GM18868 (cell line): Measurements from ENCODE around the gene HLF.
"Not testable (repeated sequence)": the region's sequence is repeated elsewhere in the genome, so short reads cannot be mapped to it uniquely, and the experiment has no call there.

ENCODE experiments used
- ATAC-seq: cut with Tn5 transposase; IDR thresholded peaks from one replicate; pipeline ENCODE4 v1.9.1; 2021; ENCODE audit warnings: mild to moderate bottlenecking, moderate library complexity; ENCODE audit not compliant: unreplicated experiment

The HLF gene

DNA sequence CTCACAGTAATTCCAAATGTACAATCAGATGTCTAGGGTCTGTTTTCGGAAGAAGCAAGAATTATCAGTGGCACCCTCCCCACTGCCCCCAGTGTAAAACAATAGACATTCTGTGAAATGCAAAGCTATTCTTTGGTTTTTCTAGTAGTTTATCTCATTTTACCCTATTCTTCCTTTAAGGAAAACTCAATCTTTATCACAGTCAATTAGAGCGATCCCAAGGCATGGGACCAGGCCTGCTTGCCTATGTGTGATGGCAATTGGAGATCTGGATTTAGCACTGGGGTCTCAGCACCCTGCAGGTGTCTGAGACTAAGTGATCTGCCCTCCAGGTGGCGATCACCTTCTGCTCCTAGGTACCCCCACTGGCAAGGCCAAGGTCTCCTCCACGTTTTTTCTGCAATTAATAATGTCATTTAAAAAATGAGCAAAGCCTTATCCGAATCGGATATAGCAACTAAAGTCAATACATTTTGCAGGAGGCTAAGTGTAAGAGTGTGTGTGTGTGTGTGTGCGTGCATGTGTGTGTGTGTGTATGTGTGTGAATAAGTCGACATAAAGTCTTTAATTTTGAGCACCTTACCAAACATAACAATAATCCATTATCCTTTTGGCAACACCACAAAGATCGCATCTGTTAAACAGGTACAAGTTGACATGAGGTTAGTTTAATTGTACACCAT, 59.7 kb downstream of the HLF start:
- no peak for ATAC-seq

DNA sequence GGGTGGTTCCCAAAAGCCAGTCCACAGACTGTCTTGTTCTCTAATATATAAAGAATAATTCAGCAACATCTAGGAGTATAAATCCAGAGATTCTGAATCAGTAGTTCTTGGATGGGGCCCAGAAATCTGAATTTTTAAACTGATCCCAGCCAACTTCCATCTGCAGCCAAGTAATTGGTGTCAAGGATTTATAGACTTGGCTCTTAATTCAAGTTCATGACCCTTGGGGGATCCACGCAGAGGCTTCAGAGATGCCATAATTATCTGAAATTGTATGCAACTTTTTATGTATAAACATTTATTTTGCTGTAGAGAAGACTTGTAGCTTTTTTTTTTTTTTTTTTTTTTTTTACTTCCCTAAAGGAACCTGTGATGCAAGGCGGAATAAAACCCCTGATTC, 60.6 kb downstream of the HLF start:
- ATAC-seq, result no peak

DNA sequence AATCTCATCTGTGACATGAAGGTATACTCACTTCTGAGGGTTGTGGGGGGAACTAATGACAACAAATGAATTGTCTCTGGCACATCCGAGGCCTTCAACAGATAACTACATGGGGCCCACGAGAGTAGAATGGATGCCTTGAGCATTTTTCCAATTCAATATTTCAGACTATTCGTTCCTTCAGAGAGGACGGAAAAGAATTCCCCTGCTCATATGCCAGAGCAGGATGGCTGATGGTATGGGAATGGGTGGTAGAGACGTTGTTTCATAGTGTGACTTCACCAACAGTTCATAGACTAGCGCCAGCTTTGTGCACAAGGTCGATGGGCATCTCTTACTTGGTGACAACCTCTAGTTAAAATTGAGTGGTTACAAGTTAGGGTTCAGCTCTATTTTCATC, 61.3 kb downstream of the HLF start:
- ATAC-seq, result no peak

DNA sequence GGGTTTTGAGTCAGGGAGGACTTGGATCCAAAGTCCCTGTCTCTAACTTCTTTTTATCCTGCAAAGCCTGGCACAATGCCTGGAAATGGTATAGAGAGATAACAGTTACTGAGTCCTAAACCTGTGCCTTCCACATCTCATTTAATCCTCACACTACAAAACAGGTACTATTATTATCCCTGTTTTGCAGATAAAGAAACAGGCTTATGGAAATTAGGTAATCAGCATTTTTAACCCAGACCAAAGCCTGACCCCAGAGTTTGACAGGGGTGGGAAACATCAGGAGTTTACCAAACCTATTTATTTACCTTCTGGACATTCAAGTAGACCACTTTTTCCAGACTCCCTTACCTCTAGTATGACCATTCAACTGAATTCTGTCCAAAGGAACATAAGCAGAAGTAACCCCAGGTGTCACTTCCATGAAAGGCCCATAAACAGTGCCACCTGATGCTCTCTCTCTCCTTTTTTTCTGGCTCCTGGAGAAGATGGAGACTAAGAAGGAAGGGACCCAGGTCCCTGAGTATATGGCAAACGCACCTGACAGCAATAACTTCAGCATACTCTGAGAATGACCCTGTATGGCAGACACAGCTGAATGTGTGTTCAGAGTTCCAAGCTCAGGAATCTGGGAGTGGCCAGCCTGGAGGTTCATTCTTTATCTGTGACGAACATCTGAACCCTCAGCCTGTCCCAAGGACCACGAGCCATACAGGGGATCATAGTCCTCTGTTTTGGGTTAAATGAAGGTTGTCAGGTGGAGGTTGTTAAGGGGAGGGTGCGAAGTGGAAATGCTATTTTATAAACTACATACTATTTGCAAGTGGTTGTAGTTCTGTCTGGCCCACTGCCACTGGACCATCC, 62.7 kb downstream of the HLF start:
- ATAC-seq, result no peak

DNA sequence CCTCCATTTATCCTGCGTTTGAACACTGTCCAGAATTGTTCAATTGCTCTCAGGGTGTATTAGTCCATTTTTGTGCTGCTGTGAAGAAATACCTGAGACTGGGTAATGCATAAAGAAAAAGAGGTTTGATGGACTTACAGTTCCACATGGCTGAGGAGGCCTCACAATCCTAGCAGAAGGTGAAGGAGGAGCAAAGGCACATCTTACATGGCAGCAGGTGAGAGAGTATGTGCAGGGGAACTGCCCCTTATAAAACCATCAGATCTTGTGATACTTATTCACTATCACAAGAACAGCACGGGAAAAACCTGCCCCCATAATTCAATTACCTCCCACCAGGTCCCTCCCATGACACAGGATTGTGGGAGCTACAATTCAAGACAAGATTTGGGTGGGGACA, 63.8 kb downstream of the HLF start:
- not testable (repeated sequence) for ATAC-seq

DNA sequence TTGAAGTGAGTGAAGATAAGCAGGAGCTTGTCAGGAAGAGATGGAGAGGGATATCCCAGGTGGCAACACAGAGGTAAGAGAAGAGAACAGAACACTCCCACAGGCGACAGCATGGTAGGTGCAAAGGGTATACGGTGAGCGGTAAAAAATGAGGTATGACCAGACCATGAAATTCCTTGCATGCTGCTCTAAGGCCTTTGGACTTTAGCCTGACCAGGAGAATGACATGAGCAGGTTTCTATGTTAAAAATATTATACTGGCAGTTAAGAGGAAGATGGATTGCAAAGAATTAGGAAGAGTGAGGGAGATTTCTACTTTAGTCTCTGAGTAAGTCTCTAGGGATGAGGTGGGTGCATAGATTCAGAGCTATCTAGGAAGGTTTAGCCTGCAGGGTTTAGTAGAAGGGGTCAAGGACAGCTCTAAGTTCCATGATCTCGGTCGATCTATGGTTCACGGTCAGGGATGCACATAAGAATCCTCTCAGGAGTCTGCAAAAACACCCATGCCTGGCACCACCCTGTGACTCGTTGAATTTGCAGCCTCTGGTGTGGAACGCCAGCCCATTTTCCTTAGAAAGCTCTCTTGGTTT, 65.7 kb downstream of the HLF start:
- no peak for ATAC-seq

DNA sequence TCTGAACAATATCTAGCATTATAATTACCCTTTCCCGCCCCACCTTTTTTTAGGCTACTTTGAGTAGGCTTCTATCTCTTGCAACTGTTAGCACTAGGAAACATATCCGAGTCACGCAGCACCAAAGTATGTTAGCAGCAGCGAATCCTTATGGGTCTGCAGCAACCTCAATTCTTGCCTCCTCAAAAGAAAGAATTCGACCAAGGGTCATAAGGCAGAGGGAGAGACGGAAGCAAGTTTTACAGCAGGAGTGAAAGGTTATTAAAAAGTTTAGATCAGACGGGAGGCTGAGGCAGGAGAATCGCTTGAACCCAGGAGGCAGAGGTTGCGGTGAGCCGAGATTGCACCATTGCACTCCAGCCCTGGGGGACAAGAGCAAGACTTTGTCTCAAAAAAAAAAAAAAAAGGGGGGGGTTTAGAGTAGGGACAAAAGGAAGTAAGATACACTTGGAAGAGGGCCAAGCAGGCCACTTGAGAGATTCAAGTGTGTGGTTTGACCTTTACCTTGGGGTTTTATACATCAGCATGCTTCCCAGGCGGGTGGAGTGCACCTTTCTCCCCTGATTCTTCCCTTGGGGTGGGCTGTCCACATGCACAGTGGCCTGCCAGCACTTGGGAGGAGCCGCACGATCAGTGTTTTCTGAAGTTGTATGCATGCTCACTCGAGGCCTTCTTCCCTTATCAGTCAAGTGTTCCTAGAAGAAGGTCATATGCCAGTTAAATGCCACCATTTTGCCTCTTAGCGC, 67.7 kb downstream of the HLF start:
- ATAC-seq, result no peak

DNA sequence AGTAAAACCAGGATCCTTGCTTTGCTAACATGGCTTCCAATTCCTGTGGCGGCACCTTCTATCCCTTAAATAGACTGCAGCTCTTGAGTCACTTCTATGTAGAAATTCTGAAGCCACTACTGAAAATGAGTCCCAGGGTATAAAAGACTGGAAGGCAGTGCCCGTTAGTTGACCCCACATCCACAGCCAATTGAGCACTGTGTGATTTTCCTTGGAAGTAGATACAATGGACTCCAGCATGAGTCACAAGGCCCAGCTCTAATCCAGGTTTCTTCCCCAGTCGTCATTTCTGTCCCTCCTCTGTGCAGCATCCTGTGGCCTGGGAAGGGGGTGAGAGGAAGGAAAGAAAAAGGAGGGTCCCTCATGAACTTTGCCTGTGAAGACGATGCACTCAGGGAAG, 69.5 kb downstream of the HLF start:
- no peak for ATAC-seq

DNA sequence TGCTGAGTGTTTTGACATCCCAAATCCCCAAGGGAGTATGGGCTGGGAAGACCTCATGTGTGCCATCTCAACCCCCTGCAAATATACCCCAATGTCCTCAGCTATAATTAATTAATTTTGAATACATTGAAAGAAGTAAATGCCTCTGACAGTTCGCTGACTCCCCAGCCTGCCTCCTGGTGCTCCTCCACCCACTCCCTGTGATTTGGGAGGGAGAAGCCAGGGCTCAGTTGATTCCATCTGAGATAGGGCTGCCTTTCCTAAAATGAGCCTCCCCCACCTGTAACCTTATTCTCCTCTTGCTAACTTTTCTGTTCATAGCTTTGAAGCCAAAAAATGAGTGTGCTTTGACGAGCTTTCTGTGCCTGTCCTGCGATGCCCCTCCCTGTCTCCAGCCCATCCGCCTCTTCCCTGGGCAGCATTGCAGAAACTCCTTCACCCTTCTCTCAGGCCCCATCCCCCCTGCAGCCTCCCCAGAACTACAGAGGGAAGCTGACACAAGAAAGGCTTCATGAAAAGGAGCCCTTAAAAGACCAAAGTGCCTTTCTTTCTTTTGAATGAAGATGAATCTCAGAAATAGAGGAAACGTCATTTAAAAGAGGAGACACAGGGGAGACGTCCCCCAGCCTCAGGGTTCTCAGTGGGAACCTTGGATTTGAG, 70.3 kb downstream of the HLF start:
- no peak for ATAC-seq

DNA sequence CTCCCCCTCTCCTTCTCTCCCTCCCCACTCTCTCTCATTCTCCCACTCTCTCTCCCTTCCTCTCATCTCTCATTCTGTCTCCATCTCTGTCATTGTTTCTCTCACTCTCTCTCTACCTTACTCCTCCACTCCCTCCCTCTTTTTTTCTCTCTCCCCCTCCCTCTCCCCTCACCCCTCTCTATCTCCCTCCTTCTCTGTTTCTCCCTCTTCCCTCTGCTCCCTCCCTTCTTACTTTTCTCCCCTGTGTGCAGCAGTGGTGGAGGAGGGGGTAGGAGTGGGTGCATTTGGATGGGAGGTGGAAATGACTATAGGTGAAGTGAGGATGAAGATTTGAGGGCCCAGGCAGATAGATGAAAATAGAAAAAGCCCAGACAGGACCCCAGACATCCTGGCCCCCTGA, 70.9 kb downstream of the HLF start:
- no peak for ATAC-seq

DNA sequence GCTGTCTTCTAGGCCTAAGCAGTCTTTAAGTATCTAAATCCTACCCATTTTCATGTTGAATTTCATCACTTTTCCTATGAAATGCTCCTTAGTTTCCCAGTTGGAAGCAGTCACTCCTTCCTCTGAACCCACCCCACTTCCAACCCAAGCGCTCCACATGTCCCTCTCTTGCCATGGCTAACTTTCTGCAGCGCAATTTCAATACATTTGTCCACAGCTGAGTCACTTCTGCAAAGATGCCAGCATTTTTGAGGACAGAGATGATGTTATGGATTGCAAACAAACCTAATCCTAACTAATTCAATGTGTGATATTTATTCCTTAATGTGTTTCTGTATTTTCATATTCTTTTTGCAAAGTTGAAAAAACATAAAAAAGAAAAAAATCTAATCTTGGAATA, 71.7 kb downstream of the HLF start:
- no peak for ATAC-seq

DNA sequence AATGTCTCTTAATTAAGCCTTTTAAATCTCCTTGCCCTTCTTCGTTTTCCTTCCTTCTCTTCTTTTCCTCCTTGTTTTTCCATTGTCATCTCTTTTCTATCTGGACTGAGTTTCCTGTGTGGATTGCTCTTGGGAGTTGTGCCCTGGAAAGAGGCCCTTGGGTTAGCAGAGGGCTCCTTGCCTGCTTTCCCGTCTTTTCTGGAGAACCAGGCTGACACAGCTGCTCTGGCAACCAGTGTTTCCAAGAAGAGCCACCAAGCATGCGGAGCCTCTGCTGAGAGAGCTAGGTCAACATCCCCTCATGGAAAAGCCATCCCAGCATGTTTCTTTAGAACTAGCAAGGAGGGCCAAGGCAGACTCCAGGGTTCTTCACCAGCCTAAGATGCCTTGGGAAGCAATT, 75.4 kb downstream of the HLF start:
- no peak for ATAC-seq

DNA sequence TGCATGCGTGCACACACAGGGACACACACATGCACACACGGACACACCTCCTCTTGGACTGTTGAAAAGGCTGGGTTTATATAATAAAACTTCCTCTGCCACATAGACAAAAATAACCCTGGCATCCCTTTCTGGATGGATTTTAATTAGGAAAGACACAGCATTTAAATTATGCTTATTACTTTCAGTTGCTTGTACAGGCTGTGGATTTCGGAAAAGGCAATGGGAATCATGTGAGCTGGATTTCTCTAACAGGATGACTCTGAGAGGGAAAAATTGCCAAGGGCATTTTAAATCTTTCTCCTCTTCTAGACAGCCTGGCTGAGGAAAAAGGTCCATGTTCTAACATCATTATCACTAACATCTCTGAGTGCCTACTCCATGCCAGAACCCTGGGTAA, 75.9 kb downstream of the HLF start:
- no peak for ATAC-seq

DNA sequence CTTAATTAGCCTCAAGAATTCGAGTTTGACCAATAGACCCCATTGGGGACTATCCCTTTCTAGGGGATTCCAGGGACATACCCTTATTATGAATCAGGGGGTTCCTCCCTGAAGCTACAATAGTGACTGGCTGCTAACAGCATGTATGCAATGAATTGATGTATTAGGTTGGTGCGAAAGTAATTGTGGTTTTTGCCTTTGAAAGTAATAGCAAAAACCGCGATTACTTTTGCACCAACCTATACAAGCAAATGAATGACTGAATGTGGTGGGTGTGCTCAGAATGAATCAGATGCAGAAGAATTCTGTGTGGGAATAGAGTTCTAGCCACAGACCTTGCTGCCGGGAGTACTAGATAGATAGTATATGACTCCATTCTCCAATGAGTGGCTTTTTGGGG, 76.7 kb downstream of the HLF start:
- peak; percentile 78 for ATAC-seq

DNA sequence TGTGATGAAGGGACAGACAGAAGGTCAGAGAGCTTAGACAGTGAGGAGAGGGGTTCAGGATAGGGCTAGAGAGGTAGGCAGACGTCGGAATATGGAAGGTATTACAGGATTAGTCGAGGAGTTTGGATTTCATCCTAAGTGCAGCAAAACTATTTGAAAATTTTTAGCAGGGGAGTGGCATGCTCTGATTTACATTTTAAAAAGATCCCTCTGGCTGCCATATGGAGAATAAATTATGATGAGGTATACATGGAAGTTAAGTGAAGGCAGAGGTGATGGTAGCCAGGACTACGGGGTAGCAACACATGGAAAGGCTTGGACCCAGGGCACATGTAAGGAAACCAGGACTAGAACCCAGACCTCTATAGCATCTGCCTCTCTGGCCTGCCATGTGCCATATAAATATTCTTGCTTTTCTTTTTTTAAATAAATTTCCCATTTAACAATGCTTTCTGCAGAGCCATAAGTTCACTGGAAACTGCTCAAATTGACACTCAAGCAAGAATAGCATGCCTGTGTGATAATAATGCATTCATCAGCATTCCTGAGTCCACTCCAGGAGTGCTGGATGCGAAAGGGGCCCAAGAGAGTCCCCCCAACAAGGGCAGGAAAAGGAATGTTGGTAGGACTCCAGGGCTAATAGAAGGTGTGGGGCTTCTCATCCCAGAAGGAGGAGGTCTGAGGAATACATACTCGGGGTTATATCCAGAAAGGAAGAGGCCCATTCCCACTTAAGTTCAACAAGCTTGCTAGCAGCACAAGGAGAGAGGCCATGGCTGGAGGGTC, 78.2 kb downstream of the HLF start:
- no peak for ATAC-seq

DNA sequence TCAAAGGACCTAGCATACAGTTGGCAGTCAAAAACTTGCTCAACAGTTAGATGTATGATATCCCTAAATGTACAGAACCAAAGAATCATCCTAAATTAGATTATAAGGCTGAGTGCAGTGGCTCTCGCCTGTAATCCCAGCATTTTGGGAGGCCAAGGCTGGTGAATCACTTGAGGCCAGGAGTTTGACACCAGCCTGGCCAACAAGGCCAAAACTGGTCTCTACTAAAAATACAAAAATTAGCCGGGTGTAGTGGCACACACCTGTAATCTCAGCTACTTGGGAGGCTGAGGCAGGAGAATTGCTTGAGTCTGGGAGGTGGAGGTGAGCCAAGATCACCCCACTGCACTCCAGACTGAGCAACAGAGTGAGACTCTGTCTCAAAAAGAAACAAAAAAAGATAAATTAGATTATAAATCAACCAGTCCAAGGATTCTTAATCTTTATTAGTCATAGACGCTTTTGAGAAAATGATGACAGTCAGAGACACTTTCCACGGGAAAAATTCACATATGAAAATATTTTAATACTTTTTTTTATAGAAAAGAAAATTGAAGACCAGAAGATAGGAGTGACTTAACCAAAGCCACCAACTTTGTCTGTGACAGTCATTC, 79.2 kb downstream of the HLF start:
- ATAC-seq, result no peak

DNA sequence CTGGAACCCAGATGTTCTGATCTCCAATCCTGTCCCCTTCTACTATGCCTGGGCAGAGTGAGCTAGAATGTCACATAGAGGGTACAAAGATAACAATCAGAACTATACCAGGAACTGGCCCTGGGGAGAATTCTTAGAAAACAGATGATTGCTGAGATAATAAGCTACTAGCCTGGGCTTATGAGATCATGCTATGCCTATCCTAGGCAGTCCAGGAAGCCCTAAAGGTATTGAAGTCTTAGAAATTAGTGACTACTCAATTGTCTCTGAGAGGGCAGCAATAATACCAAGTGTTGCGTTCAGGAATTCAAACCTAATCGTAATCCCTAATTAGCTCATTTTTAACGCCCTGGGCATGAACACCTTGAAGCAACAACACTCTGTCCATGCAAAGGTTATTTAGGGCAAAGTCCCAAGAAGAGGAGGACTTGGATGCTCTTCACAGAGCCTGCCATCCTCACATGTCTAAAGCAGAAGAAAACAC, 79.8 kb downstream of the HLF start:
- peak; percentile 46 for ATAC-seq

DNA sequence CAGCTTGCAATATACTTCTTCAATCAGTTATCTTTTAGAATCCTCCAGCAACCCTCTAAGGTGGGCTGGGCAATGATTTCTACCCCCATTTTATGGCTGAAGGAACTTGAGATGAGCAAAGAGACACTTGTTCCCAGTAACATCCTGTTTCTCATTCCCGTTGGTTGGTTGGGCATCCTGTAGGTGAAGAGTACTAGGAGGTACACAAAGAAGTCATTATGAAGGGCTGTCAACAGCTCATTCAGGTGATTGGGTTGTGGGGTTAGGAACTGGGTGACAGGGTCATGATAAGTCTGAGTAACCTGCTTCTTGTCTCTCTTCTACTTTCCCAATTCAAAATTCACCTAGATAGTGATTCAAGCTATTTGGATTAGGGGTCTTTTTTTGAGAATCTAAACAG, 80.4 kb downstream of the HLF start:
- no peak for ATAC-seq

DNA sequence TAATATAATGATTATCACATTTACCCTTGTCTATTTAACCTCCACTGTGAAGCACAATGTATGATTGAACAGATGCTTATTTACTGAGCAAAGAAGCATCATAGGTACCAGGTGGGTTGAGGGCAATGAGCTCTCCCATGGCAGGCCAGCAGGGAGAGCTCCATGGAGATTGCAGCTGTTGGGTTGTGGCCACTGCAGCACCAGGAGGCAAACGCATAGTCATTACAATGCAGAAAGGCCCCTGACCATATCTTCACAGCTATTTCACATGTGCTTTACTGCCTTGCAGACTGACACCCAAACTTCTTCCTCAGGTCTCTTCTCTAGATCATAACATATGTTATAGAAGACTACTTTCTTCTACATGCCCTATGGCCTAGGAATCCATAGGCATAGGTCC, 81.9 kb downstream of the HLF start:
- ATAC-seq, result no peak

DNA sequence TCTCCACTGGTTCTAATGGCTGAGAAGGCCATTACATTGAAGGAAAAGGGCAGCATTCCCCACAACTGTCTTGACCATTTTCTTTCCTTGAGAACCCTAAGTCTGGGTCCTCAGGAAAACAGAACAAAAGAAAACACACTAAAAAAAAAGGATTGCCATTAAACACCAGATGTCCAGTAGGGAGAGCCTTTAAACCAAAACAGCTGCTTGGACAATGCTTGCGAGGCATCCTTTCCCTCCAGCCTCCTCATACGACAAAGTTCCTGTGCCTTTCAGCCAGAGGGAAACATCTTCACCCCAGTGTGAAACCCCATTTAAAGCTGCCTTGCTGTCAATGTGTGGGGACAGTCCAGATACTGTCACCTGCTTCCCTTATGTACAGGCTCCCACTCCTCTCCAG, 82.6 kb downstream of the HLF start:
- no peak for ATAC-seq
